Fibroblast of villous mesenchyme (primary cell): Measurements from ENCODE around the gene MAPK8IP3. TPM values are rescaled to one million over a fixed set of nuclear protein-coding genes. Genes with fewer than 3 reads are reported as not detected.

Source experiments
- DNase-seq: peaks from one replicate; pipeline ENCODE4 v3.0.0-alpha.2; 2010; ENCODE audit warnings: low read depth
- H3K4me3 ChIP-seq: 2 replicates; pipeline ENCODE4 v1.5.1; 2011; ENCODE audit warnings: low read depth, mild to moderate bottlenecking, low read length
- CTCF ChIP-seq: IDR thresholded peaks from 2 replicates; pipeline ENCODE4 v1.5.1; 2012; ENCODE audit warnings: low read depth, mild to moderate bottlenecking, low read length; ENCODE audit not compliant: insufficient read depth
- total RNA-seq: library from RNA; depleted of rRNA; stranded (reverse); fragments of >200 nt; gene quantifications from 2 replicates; pipeline ENCODE4 v1.2.3, GENCODE V29; 2012

MAPK8IP3 gene
- total RNA-seq, 1 donor: 37.1 TPM

- DNase-seq: peak; percentile 13
- peak overlapping the region; percentile 81 for H3K4me3 ChIP-seq
- TF ChIP-seq CTCF: no peak
Measured at GRCh38 chr16:1781758-1782407, 75.9 kb downstream of the MAPK8IP3 start.

GRCh38 chr16:1782408-1783264, 76.6 kb downstream of the MAPK8IP3 start, which contains the start of the genes NUBP2 and SPSB3:
NUBP2 (plus strand) TSS chr16:1782960; CDS start chr16:1783021, 61 bp downstream.
SPSB3 (minus strand) TSS chr16:1782571; CDS start chr16:1781483, 1,088 bp downstream.
- peak within 1 kb of the TSS; percentile 91 for H3K4me3 ChIP-seq
- peak; percentile 100 for DNase-seq
- TF ChIP-seq CTCF: no peak

- H3K4me3 ChIP-seq: no peak overlapping the region
- no peak for DNase-seq
- TF ChIP-seq CTCF: no peak
Measured at GRCh38 chr16:1784977-1785845, 79.2 kb downstream of the MAPK8IP3 start.

- no peak for DNase-seq
- no peak overlapping the region for H3K4me3 ChIP-seq
- no peak for TF ChIP-seq CTCF
Measured at GRCh38 chr16:1785846-1786170, 79.8 kb downstream of the MAPK8IP3 start.

GRCh38 chr16:1786242-1787055, 80.5 kb downstream of the MAPK8IP3 start:
- TF ChIP-seq CTCF: no peak
- no peak for DNase-seq
- H3K4me3 ChIP-seq: no peak overlapping the region

GRCh38 chr16:1787056-1787321, 81.0 kb downstream of the MAPK8IP3 start:
- no peak for DNase-seq
- H3K4me3 ChIP-seq: no peak overlapping the region
- no peak for TF ChIP-seq CTCF
